KMS-11 (cell line): ENCODE data around the gene TMPRSS9.

Experiments
- H2AFZ ChIP-seq: fragments of 200-600 bp; sonication (generic); 2 replicates; pipeline ENCODE4 v1.6.1; 2016; ENCODE audit warnings: antibody characterized with exemption, mixed run types, low read depth
- H3K27ac ChIP-seq: fragments of 200-600 bp; sonication (generic); 2 replicates; pipeline ENCODE4 v1.6.1; 2016; ENCODE audit warnings: mild to moderate bottlenecking, mixed run types
- H3K27me3 ChIP-seq: fragments of 200-600 bp; sonication (generic); 2 replicates; pipeline ENCODE4 v1.6.1; 2017; ENCODE audit warnings: mild to moderate bottlenecking, low read depth, mixed run types, moderate library complexity; ENCODE audit not compliant: insufficient read depth
- H3K36me3 ChIP-seq: fragments of 200-600 bp; sonication (generic); 2 replicates; pipeline ENCODE4 v1.6.1; 2017; ENCODE audit warnings: mild to moderate bottlenecking, mixed run types; ENCODE audit not compliant: insufficient read depth
- H3K4me1 ChIP-seq: fragments of 200-600 bp; sonication (generic); 2 replicates; pipeline ENCODE4 v1.6.1; 2016; ENCODE audit warnings: mild to moderate bottlenecking, low read depth, mixed run types; ENCODE audit not compliant: poor library complexity, severe bottlenecking
- H3K4me2 ChIP-seq: fragments of 200-600 bp; sonication (generic); 2 replicates; pipeline ENCODE4 v1.7.0; 2016; ENCODE audit warnings: mild to moderate bottlenecking, mixed run types
- H3K4me3 ChIP-seq: fragments of 200-600 bp; sonication (generic); IDR thresholded peaks from 2 replicates; pipeline ENCODE4 v1.6.1; 2017; ENCODE audit warnings: low read depth, low read length, mixed read lengths; ENCODE audit not compliant: insufficient read depth
- H3K79me2 ChIP-seq: fragments of 200-600 bp; sonication (generic); 2 replicates; pipeline ENCODE4 v1.6.1; 2016; ENCODE audit warnings: low read depth, mixed run types; ENCODE audit not compliant: insufficient read depth
- H3K9ac ChIP-seq: fragments of 200-600 bp; sonication (generic); 2 replicates; pipeline ENCODE4 v1.6.1; 2016; ENCODE audit warnings: mild to moderate bottlenecking, mixed run types
- H4K20me1 ChIP-seq: fragments of 200-600 bp; sonication (generic); 2 replicates; pipeline ENCODE4 v1.6.1; 2016; ENCODE audit warnings: mild to moderate bottlenecking, mixed run types; ENCODE audit not compliant: insufficient read depth
- TF ChIP-seq, protein P1 (sequence below): fragments of 200-600 bp; sonication (generic); conservative IDR thresholded peaks from 2 replicates; pipeline ENCODE4 v1.6.1; 2017; ENCODE audit warnings: low read depth, mild to moderate bottlenecking, antibody characterized with exemption, low read length, moderate library complexity, mixed read lengths

Gene TMPRSS9

GRCh38 chr19:2352121-2352520 lies 7.9 kb upstream of the TMPRSS9 start:
- H3K27ac ChIP-seq: no peak overlapping the region
- no peaks in the 10 kb centered on the region for H3K36me3 ChIP-seq

GRCh38 chr19:2353159-2353886 lies 6.7 kb upstream of the TMPRSS9 start:
- Histone ChIP-seq H3K9ac (no peak overlapping the region), H2AFZ (no peak overlapping the region), H4K20me1 (no peaks in the 10 kb centered on the region), H3K4me3 (no peak overlapping the region), H3K27ac (no peak overlapping the region), H3K4me1 (no peaks in the 10 kb centered on the region), H3K79me2 (no peaks in the 10 kb centered on the region), H3K4me2 (no peak overlapping the region), H3K27me3 (no peaks in the 10 kb centered on the region), H3K36me3 (no peaks in the 10 kb centered on the region)
- TF ChIP-seq, protein P1, sequence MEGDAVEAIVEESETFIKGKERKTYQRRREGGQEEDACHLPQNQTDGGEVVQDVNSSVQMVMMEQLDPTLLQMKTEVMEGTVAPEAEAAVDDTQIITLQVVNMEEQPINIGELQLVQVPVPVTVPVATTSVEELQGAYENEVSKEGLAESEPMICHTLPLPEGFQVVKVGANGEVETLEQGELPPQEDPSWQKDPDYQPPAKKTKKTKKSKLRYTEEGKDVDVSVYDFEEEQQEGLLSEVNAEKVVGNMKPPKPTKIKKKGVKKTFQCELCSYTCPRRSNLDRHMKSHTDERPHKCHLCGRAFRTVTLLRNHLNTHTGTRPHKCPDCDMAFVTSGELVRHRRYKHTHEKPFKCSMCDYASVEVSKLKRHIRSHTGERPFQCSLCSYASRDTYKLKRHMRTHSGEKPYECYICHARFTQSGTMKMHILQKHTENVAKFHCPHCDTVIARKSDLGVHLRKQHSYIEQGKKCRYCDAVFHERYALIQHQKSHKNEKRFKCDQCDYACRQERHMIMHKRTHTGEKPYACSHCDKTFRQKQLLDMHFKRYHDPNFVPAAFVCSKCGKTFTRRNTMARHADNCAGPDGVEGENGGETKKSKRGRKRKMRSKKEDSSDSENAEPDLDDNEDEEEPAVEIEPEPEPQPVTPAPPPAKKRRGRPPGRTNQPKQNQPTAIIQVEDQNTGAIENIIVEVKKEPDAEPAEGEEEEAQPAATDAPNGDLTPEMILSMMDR: no peak

More at GRCh38 chr19:2352121-2352520, 7.9 kb upstream of the TMPRSS9 start:
- H3K9ac ChIP-seq: no peak overlapping the region
- H3K79me2 ChIP-seq: no peaks in the 10 kb centered on the region
- H3K4me1 ChIP-seq: no peaks in the 10 kb centered on the region
- no peaks in the 10 kb centered on the region for H3K27me3 ChIP-seq
- no peak overlapping the region for H2AFZ ChIP-seq
- H3K4me3 ChIP-seq: no peak overlapping the region
- no peak overlapping the region for H3K4me2 ChIP-seq
- TF ChIP-seq, protein P1: no peak
- H4K20me1 ChIP-seq: no peaks in the 10 kb centered on the region

DNA sequence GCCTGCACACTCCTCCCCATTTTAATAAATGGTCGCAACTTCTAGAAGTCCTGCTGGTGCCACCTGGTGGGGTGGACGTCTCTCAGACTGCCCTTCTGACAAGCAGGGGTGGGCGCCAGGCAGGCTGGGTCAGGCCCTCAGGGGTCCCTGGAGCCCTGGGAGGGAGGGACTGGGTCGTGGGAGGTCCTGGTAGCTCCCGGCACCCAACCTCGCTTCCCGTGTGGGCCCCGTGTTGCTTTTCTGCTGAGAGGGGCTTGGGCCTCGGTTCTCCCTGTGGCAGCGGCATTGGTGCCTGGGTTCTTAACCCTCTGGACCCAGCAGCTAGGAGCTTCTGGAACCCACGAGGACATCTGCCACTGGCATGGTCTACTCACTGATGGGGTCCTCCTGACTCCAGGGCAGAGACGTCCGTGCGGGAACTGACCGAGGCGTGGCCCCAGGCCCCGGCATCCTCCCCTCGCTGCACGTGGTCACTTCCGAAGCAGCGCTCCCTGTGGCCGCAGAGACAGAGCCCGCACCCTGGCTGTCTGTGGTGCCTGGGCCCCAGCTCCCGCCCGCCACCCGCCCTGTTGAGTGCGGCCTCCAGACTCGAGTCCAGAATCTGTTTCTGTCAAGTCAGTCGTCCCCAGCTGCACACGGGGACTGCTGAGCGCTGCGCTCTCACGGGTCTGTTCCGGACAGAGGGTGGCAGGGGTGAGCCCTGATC lies 6.0 kb upstream of the TMPRSS9 start:
- H3K36me3 ChIP-seq: no peaks in the 10 kb centered on the region
- no peaks in the 10 kb centered on the region for H3K4me1 ChIP-seq
- H2AFZ ChIP-seq: no peak overlapping the region
- no peaks in the 10 kb centered on the region for H3K79me2 ChIP-seq
- TF ChIP-seq, protein P1: no peak
- H3K27ac ChIP-seq: no peak overlapping the region
- no peaks in the 10 kb centered on the region for H3K27me3 ChIP-seq
- H3K4me3 ChIP-seq: no peak overlapping the region
- no peaks in the 10 kb centered on the region for H4K20me1 ChIP-seq
- H3K4me2 ChIP-seq: no peak overlapping the region
- H3K9ac ChIP-seq: no peak overlapping the region

DNA sequence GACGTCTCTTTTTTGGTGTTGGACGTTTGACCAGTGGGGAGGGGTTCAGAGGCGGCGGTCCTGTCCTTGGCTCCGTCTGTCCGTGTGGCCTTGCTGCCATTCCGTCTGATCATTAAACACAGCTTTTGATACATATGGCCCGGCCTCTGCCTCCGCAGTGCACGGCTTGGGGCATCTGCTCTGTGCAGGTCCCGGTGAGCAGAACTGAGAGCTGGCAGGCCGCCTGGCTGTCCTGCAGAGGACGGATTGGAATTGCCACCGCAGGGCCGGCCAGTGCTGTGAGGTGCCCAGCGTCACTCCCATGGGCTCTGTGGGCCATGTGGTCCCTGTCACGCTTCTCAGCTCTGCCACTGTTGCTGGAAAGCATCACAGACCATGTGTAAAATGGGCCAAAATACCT lies 5.4 kb upstream of the TMPRSS9 start:
- H2AFZ ChIP-seq: no peak overlapping the region
- no peaks in the 10 kb centered on the region for H3K4me1 ChIP-seq
- H3K79me2 ChIP-seq: no peaks in the 10 kb centered on the region
- H3K9ac ChIP-seq: no peak overlapping the region
- no peaks in the 10 kb centered on the region for H4K20me1 ChIP-seq
- H3K27me3 ChIP-seq: no peaks in the 10 kb centered on the region
- TF ChIP-seq, protein P1: no peak
- H3K36me3 ChIP-seq: no peaks in the 10 kb centered on the region
- H3K4me3 ChIP-seq: no peak overlapping the region
- no peak overlapping the region for H3K27ac ChIP-seq
- H3K4me2 ChIP-seq: no peak overlapping the region
